Skeletal muscle tissue (tissue), 4 donors: ENCODE data around the gene ELOVL1. TPM values are rescaled to one million over a fixed set of nuclear protein-coding genes. Genes with fewer than 3 reads are reported as not detected.
"Not testable (repeated sequence)": the region's sequence is repeated elsewhere in the genome, so short reads cannot be mapped to it uniquely, and the experiment has no call there.

Experiments used
- H3K27ac ChIP-seq: one replicate; pipeline ENCODE4 v1.7.0; 2013; ENCODE audit warnings: mild to moderate bottlenecking, low read depth, low read length, inconsistent platforms
- H3K27me3 ChIP-seq, 3 donors: one replicate each; pipeline ENCODE4 v1.7.0; 2013; ENCODE audit warnings: low read length in 3 of 3; ENCODE audit not compliant: control insufficient read depth in 3 of 3, insufficient read depth in 3 of 3
- H3K36me3 ChIP-seq, 3 donors: one replicate each; pipeline ENCODE4 v1.7.0; 2013; ENCODE audit warnings: low read length in 3 of 3; ENCODE audit not compliant: control insufficient read depth in 3 of 3, insufficient read depth in 3 of 3
- H3K4me1 ChIP-seq, 3 donors: one replicate each; pipeline ENCODE4 v1.7.0; 2013; ENCODE audit warnings: low read length in 3 of 3, mild to moderate bottlenecking in 3 of 3; ENCODE audit not compliant: control insufficient read depth in 3 of 3, insufficient read depth in 3 of 3
- H3K4me3 ChIP-seq, 3 donors: one replicate each; pipeline ENCODE4 v1.7.0; 2013; ENCODE audit warnings: low read length in 3 of 3
- H3K9ac ChIP-seq, 3 donors: one replicate each; pipeline ENCODE4 v1.7.0; 2013; ENCODE audit warnings: low read length in 3 of 3, mild to moderate bottlenecking in 3 of 3, moderate library complexity in 2 of 3, low read depth in 1 of 3
- H3K9me3 ChIP-seq, 3 donors: one replicate each; pipeline ENCODE4 v1.7.0; 2013; ENCODE audit warnings: low read length in 3 of 3; ENCODE audit not compliant: control insufficient read depth in 3 of 3
- total RNA-seq: library from RNA; depleted of rRNA; stranded (reverse); fragments of >200 nt; gene quantifications from one replicate; pipeline ENCODE4 v1.2.3, GENCODE V29; 2014
- donor health status: Osteomylitis.

The ELOVL1 gene
- 13.0 TPM for total RNA-seq

DNA sequence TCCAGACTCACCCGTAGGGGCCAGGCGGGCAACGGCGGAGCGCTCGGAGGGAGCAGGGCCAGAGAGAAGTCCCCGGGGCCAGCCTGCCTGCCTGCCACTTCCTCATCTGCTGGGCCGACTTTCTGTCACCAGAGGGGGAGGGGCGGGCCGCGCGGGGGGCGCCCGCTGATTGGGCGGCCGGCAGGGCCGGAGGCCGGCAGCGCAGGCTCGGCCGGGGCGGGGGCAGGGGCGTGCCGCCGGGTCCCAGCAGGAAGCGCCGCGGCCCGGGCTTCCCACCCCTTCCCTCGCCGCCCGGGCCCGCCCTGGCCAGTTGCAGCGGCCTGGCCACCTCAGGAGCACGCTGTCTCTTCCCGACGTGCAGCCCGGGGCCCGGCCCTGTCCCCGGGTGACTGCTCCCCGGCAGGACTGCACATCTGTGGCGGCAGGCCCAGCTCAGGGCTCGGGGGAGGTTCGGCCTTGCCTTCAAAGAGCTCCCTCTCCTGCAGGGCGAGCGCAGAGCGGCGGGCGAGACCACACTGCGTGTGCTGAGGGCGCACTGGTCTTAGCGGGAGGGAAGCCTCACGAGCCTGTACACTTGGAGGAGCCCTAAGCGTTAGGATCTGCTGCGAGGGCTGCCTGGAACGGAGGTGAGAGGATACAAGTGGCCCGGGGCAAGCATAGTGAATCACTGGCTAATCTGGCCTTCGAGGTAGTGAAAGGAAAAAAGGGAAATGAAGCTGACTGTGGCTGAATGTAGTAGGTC, at the start of gene ELOVL1:
ELOVL1 (minus strand) TSS at position 108 of the 742 bp plus-strand sequence. CDS start 2,402 bp downstream, outside the sequence.
- peaks cover 19 to 24% (median 20%) of the 10 kb centered on the region in 3 donors for H3K4me1 ChIP-seq
- H3K9me3 ChIP-seq: no peaks in the 10 kb centered on the region
- H3K9ac ChIP-seq: peak within 1 kb of the TSS; percentile 79 to 91 (median 81)
- peaks cover 26 to 38% (median 27%) of the 10 kb centered on the region in 3 donors for H3K36me3 ChIP-seq
- H3K4me3 ChIP-seq: peak within 1 kb of the TSS; percentile 78 to 82 (median 80)
- H3K27ac ChIP-seq: peak within 1 kb of the TSS; percentile 79
- H3K27me3 ChIP-seq: no peaks in the 10 kb centered on the region

DNA sequence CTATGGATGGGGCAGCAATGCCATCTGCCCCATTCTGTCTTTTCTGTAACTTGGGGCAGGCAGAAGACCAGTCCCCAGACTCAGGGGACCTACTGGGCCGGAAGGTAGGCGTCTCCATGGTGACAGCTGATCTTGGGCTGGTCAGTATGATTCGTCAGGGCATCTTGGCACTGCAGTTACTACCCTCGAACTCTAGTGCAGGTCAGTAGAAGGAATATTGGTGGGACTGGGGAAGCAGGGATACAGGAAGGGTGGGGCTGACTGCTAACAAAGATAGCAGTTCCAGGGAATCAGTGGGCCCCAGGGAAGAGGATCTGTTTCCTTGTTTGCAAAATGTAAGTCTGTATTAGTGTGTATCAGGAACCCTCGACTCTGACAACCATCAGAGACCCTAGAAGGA, 48.1 kb upstream of the ELOVL1 start:
- Histone ChIP-seq H3K9me3 (no peaks in the 10 kb centered on the region), H3K27me3 (no peaks in the 10 kb centered on the region), H3K9ac (no peak overlapping the region), H3K4me1 (no peaks in the 10 kb centered on the region), H3K36me3 (peaks cover 52 to 64% (median 62%) of the 10 kb centered on the region in 3 donors), H3K27ac (no peak overlapping the region), H3K4me3 (no peak overlapping the region)

DNA sequence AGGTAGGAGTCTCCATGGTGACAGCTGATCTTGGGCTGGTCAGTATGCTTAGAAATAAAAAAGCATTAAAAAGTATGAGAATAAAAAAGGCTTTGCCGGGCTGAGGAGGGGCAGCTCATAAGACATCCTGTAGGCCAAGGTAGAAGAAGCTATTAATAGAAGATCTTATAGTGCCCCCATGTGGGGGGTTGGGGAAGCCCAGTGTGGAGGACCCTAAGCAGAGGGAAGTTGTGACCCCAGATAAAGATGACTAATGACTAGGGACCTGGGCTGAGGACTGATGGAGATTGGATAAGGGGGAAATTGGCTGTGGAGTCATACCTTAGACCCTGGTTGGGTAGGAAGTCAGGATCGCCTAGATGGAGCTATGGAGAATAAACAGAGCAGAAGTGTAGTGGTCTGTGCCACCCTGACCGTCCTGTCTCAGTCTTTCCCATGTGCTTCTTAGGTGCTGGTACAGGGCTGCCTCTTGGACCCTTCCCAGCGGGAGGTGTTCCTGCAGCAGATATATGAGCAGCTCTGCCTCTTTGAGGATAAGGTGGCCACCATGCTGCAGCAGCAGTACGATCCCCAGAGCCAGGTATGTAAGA, 46.9 kb upstream of the ELOVL1 start:
- Histone ChIP-seq H3K9me3 (no peaks in the 10 kb centered on the region), H3K27ac (no peak overlapping the region), H3K36me3 (peaks cover 41 to 52% (median 52%) of the 10 kb centered on the region in 3 donors)

DNA sequence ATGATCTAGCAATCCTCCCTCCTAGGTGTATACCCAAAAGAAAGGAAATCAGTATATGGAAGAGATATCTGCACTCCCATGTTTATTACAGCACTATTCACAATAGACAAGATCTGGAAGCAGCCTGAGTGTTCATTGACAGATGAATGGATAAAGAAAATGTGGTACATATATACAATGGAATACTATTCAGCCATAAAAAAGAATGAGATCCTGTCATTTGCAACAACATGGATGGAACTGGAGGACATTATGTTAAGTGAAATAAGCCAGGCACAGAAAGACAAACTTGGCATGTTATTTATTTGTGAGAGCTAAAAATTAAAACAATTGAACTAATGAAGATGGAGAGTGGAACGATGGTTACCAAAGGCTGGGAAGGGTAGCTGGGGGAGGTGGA, 45.6 kb upstream of the ELOVL1 start:
- H3K36me3 ChIP-seq: peaks cover 34 to 45% (median 43%) of the 10 kb centered on the region in 3 donors
- H3K9me3 ChIP-seq, H3K27me3 ChIP-seq, H3K4me3 ChIP-seq, H3K27ac ChIP-seq, H3K4me1 ChIP-seq, H3K9ac ChIP-seq: not testable (repeated sequence)

More for the DNA sequence above, 46.9 kb upstream of the ELOVL1 start:
- Histone ChIP-seq H3K4me3 (no peak overlapping the region), H3K4me1 (no peaks in the 10 kb centered on the region), H3K27me3 (no peaks in the 10 kb centered on the region), H3K9ac (no peak overlapping the region)

DNA sequence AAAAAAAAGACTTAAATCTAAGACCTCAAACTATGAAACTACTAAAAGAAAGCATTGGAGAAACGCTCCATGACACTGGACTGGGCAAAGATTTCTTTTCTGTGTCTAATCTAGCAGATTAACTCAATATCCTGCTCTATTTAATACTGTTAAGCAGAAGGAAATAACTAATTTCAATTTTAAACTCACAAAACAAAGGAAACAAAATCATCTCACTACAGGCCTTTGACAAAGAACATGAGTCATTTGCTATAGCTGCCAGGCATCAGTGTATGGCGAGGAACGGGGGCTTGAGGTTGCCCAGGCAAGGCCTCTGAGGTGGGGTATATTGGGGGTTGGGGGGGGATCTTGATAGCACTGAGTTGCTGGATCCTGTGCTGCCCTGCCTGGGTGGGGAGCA, 42.8 kb upstream of the ELOVL1 start:
- Histone ChIP-seq H3K4me3 (no peak overlapping the region), H3K4me1 (peaks cover 0 to under 1% (median 0%) of the 10 kb centered on the region in 3 donors), H3K36me3 (peaks cover 30 to 36% (median 32%) of the 10 kb centered on the region in 3 donors), H3K9me3 (no peaks in the 10 kb centered on the region), H3K27me3 (no peaks in the 10 kb centered on the region), H3K9ac (no peak overlapping the region), H3K27ac (no peak overlapping the region)

DNA sequence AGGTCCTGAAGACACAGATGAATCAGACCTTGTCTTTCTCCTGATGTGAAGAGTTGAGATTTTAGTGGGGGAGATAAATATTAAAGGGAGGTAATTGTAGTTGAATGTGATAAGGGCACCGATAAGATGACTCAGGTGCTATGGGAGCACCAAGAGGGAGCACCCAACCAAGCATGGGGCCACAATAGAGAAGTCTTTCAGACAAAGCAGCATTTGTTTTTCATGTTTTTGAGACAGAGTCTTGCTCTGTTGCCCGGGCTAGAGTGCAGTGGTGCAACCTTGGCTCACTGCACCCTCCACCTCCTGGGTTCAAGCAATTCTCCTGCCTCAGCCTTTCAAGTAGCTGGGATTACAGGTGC, 38.0 kb upstream of the ELOVL1 start:
- Histone ChIP-seq H3K4me3 (no peak overlapping the region), H3K27me3 (no peaks in the 10 kb centered on the region), H3K27ac (no peak overlapping the region), H3K9ac (peak overlapping the region in 1 of 3 donors; percentile 51), H3K36me3 (peaks cover 37 to 49% (median 40%) of the 10 kb centered on the region in 3 donors), H3K4me1 (peaks cover 0 to 3% (median 0%) of the 10 kb centered on the region in 3 donors), H3K9me3 (no peaks in the 10 kb centered on the region)

DNA sequence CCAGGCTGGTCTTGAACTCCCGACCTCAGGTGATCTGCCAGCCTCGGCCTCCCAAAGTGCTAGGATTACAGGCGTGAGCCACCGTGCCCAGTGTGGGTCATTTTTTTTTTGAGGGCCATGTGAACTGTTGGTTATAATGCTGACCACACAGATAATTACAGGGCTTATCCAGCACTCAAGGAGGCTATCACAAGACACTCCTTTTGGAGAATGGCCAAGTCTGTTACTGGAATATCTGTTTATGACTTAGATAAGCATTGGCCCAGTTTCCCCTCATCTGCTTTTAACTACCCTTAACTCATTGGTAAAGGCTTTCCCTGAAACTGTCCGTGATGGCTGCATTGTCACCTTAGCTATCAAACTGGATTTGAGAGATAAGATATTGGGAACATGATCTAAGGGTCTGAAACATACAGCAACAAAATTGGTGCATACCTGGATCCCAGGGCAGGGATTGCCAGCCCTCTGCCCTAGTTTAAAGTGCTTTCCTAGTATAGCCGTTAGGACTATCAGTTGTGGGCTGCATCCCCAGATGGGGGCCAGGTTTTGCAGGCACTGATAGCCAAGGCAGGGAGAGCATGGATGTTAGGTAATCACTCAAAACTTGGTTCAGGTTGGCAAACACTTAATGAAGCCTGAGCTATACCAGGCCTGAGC, 37.5 kb upstream of the ELOVL1 start:
- no peak overlapping the region for H3K4me3 ChIP-seq
- no peaks in the 10 kb centered on the region for H3K27me3 ChIP-seq
- H3K4me1 ChIP-seq: peaks cover 0 to 3% (median 0%) of the 10 kb centered on the region in 3 donors
- peak overlapping the region in 1 of 3 donors; percentile 51 for H3K9ac ChIP-seq
- H3K9me3 ChIP-seq: no peaks in the 10 kb centered on the region
- no peak overlapping the region for H3K27ac ChIP-seq
- H3K36me3 ChIP-seq: peaks cover 37 to 48% (median 40%) of the 10 kb centered on the region in 3 donors

DNA sequence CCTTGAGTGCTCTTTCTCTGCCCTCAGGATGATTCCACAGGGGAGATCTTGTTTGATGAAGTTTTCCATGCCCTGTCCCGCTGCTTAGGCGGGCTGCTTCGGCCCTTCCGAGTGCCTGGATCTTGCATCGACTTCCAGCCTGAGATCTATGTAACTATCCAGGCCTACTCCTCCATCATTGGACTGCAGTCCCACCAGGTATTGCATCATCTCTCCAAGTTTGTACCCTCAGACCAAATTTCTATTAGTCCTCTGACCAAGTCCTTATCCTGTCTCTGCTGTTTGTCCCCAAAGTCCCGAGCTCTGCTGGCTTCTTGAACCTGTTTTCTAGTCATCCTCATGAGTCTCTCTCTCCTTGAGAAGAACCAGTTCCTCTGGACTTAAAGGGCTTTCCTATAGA, 36.5 kb upstream of the ELOVL1 start:
- Histone ChIP-seq H3K4me1 (peaks cover 0 to 3% (median 0%) of the 10 kb centered on the region in 3 donors), H3K9me3 (no peaks in the 10 kb centered on the region), H3K27ac (no peak overlapping the region), H3K4me3 (no peak overlapping the region), H3K9ac (no peak overlapping the region), H3K36me3 (peaks cover 37 to 48% (median 40%) of the 10 kb centered on the region in 3 donors), H3K27me3 (no peaks in the 10 kb centered on the region)

DNA sequence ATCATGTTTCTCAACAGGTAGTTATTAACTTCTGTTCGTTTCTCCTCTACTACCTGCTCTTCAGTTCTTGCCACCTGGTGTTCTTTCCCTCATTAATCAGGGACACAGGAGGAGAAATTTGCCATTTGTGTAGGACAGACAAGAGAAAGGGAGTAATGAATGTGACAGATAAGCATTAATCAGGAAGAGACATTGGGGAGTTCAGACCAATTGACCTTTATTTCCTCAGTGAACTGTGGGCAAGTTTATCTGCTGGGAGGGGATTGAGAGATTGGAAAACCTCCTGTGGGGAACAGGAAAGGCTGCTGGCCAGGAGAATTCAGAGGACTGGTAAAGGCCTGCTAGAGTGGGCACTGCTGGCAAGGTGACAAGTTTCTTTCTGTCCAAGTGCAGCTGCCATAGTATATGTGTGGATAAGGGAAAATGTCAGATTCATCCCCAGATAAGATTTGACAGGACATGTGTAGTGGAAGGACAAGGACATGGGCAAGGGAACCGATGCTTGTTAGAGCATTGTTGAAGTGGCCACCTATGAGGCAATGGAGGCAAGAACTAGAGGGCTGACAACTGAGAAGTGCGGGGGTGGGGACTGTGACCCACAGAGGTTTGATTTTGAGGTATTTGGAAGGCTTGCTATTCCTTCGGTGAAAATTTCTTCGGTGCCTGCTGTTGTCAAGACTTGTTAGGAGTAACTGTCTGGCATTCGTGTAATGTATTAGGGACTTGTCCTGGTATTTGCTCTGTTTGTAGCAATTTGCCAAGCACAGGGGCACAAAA, 34.5 kb upstream of the ELOVL1 start:
- Histone ChIP-seq H3K36me3 (peaks cover 26 to 40% (median 31%) of the 10 kb centered on the region in 3 donors), H3K9ac (no peak overlapping the region), H3K4me3 (no peak overlapping the region), H3K4me1 (peaks cover 0 to 3% (median 0%) of the 10 kb centered on the region in 3 donors), H3K9me3 (no peaks in the 10 kb centered on the region), H3K27ac (no peak overlapping the region), H3K27me3 (no peaks in the 10 kb centered on the region)
